ENCODE data around the gene COL18A1.

DNA sequence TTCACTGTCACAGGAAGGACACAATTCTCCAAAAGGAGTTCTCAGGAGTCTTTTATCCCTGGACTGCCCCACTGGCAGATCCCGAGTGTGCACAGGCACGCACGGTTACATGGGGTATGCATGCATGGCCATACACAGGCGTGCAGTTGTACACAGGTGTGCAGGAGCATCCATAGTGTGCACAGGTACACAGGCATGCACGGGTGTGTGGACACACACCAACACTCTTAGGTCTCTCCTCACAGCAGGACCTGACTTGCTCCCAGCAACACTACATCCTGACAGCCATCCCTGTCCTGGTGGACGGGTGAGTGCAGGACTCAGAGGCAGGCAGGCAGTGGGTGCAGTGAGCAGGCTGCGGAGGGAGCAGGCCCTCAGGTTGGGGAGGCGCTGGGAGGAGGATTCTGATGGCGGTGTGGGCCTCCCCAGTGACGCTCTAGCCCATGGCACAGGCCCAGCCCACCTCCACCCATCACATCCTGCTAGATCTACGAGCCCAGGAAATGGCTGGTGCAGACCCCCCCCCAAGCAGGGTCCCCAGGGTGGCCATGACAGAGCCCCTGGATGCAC is 108.9 kb downstream of the COL18A1 start:
- TF ChIP-seq CTCF (IDR thresholded peaks at IDR 0.05; ENCODE audit: borderline replicate concordance, extremely low read depth, low read length, poor library complexity, severe bottlenecking) (no peak), EZH2 (IDR thresholded peaks at IDR 0.05; ENCODE audit: borderline replicate concordance, low read depth, low read length, severe bottlenecking) (no peak)
